HepG2 (cell line): ENCODE measurements around the gene SNAP23. TPM values are rescaled to one million over a fixed set of nuclear protein-coding genes. Genes with fewer than 3 reads are reported as not detected.

Experiments used
- ATAC-seq: fragments of 200-7000 bp; cut with Tn5 transposase; 3 replicates; pipeline ENCODE4 v1.9.1; 2020; ENCODE audit warnings: mild to moderate bottlenecking, moderate library complexity
- BruUV-seq: library from RNA; stranded (reverse); fragments of 400-500 nt; replicated peaks from 2 replicates; lab custom pipeline; 2021; lab: Mats Ljungman, UMichigan
- CTCF ChIA-PET: fragments of 300-600 bp; formaldehyde crosslinking; extraction: SDS; loops from one replicate; lab custom pipeline; 2021; ENCODE audit warnings: low total read pairs, inconsistent platforms, low intra/inter-chr PET ratio; lab: Yijun Ruan, JAX
- POLR2A ChIA-PET: fragments of 350-600 bp; sonication (Branson Sonifier 250); formaldehyde crosslinking; loops from one replicate; lab custom pipeline; 2020; ENCODE audit warnings: antibody characterized with exemption, inconsistent platforms; lab: Yijun Ruan, JAX
- DNase-seq: peaks from one replicate; pipeline ENCODE4 v3.0.0-alpha.2; 2015; ENCODE audit warnings: low spot score
- FAIRE-seq: peaks from 3 replicates; lab custom pipeline; 2011; peaks lifted over from hg19 to GRCh38; lab: Jason Lieb, UNC
- H2AFZ ChIP-seq: one replicate; pipeline ENCODE4 v1.6.1; 2011; ENCODE audit warnings: low read length, inconsistent platforms
- H3K27ac ChIP-seq: fragments of 300-600 bp; 3 replicates; pipeline ENCODE4 v1.8.0; 2011; ENCODE audit warnings: mixed run types, mild to moderate bottlenecking, mixed read lengths, low read length, inconsistent platforms; ENCODE audit not compliant: insufficient read depth; ENCODE audit errors: extremely low read length
- H3K27me3 ChIP-seq, 2 experiments: fragments of 200-600 bp in 1 of 2; 2 replicates in 1 of 2; 3 replicates in 1 of 2; pipeline versions ENCODE4 v1.6.0 to v1.8.0; 2011; ENCODE audit warnings: low read length in 2 of 2, mild to moderate bottlenecking in 2 of 2, moderate library complexity in 2 of 2, inconsistent platforms in 1 of 2; ENCODE audit not compliant: insufficient read depth in 2 of 2, control insufficient read depth in 1 of 2
- H3K36me3 ChIP-seq, 2 experiments: fragments of 200-600 bp in 1 of 2; replicated peaks in 1 of 2; 2 replicates in 1 of 2; 3 replicates in 1 of 2; pipeline versions ENCODE4 v1.5.1 to v1.8.0; 2011; ENCODE audit warnings: low read length in 2 of 2, inconsistent platforms in 1 of 2; ENCODE audit not compliant: insufficient read depth in 2 of 2, control insufficient read depth in 1 of 2
- H3K4me1 ChIP-seq: 2 replicates; pipeline ENCODE4 v1.5.1; 2012; ENCODE audit warnings: low read length, inconsistent platforms; ENCODE audit not compliant: insufficient read depth
- H3K4me2 ChIP-seq: 2 replicates; pipeline ENCODE4 v1.6.0; 2011; ENCODE audit warnings: low read depth, low read length, inconsistent platforms
- H3K4me3 ChIP-seq, 3 experiments: fragments of 200-600 bp in 1 of 3; sonication (generic), shearing (Covaris generic) in 1 of 3; replicated peaks in 1 of 3; 2 replicates each; pipeline ENCODE4 v1.5.1; 2011 to 2016; ENCODE audit warnings: low read length in 3 of 3, inconsistent platforms in 2 of 3, low read depth in 2 of 3, mild to moderate bottlenecking in 2 of 3, control low read depth in 1 of 3, mixed read lengths in 1 of 3; ENCODE audit not compliant: insufficient read depth in 1 of 3
- H3K79me2 ChIP-seq: one replicate; pipeline ENCODE4 v1.6.1; 2011; ENCODE audit warnings: low read length, inconsistent platforms; ENCODE audit not compliant: insufficient read depth
- H3K9ac ChIP-seq: 2 replicates; pipeline ENCODE4 v1.6.0; 2011; ENCODE audit warnings: mild to moderate bottlenecking, low read depth, low read length, inconsistent platforms; ENCODE audit not compliant: insufficient read depth
- H3K9me3 ChIP-seq: 2 replicates; pipeline ENCODE4 v1.5.1; 2012; ENCODE audit warnings: mild to moderate bottlenecking, low read length
- H4K20me1 ChIP-seq: 2 replicates; pipeline ENCODE4 v1.6.0; 2011; ENCODE audit warnings: inconsistent platforms, mild to moderate bottlenecking, low read length, moderate library complexity; ENCODE audit not compliant: insufficient read depth
- MATR3 ChIP-seq: sonication (generic); formaldehyde crosslinking; IDR thresholded peaks from 2 replicates; pipeline ENCODE4 v1.4.0; 2020; ENCODE audit warnings: missing genetic modification reagents
- NFE2L1 ChIP-seq: sonication (generic); formaldehyde crosslinking; IDR thresholded peaks from 2 replicates; pipeline ENCODE4 v1.4.0; 2020; ENCODE audit warnings: missing genetic modification reagents, mild to moderate bottlenecking, borderline replicate concordance
- ZNF17 ChIP-seq: sonication (generic); formaldehyde crosslinking; IDR thresholded peaks from 2 replicates; pipeline ENCODE4 v1.5.0; 2020; ENCODE audit warnings: mild to moderate bottlenecking, missing genetic modification reagents
- whole genome bisulfite sequencing: methylation state at CpG from one replicate; pipeline ENCODE4 v1.1.6; 2017; ENCODE audit warnings: low lambda C conversion rate; 5-methylcytosine and 5-hydroxymethylcytosine counted together
- in situ Hi-C: cut with HindIII; loops from 2 replicates; pipeline ENCODE4 v1.10.0; 2017; ENCODE audit warnings: low pct_unique_long_range_greater_than_20kb; ENCODE audit not compliant: extremely low pct_ligation_motif_present
- intact Hi-C: fragments of 100-400 bp; cut with micrococcal nuclease; formaldehyde crosslinking; loops from one replicate; pipeline ENCODE4 v1.10.0; 2022; ENCODE audit not compliant: unreplicated experiment
- polyA plus RNA-seq, 8 experiments: library from polyadenylated mRNA; depleted of rRNA in 3 of 8; stranded (reverse) in 7 of 8; unstranded in 1 of 8; fragments of >200 nt; fragmentation: Illumina TruSeq in 4 of 8; extraction: Trizol in 4 of 8; gene quantifications; 2 replicates each; pipeline versions ENCODE4 v1.2.1 to v1.2.3, GENCODE V29; 2011 to 2016; ENCODE audit warnings: low read depth in 4 of 8, missing spikeins in 1 of 8, mixed read lengths in 1 of 8; ENCODE audit not compliant: insufficient read depth in 1 of 8
- total RNA-seq, 5 experiments: library from RNA; depleted of rRNA; stranded (reverse); fragments of >200 nt; fragmentation: Illumina TruSeq; extraction: Trizol; gene quantifications; 2 replicates each; pipeline ENCODE4 v1.2.3, GENCODE V29; 2016; ENCODE audit warnings: low read depth in 1 of 5
- TF ChIP-seq, protein P1 (sequence below): sonication (generic); formaldehyde crosslinking; conservative IDR thresholded peaks from 2 replicates; pipeline ENCODE4 v1.8.0; 2022; ENCODE audit warnings: low read depth, missing genetic modification reagents
- TF ChIP-seq, protein P2 (sequence below): IDR thresholded peaks from 2 replicates; pipeline ENCODE4 v1.6.1; 2016; ENCODE audit warnings: low read depth

Gene SNAP23
- total and polyA plus RNA-seq, 2 of the 13 experiments (the other 11 are each of a cell fraction or from before 2014, with no cell fraction given): 37.0 to 101 TPM

- Histone ChIP-seq H3K9ac (no peak overlapping the region), H3K36me3 (peaks cover 0 to 4% of the 10 kb centered on the region in 2 experiments; a peak in 3 of 5 replicates), H2AFZ (no peak overlapping the region), H3K4me1 (peaks cover 11% of the 10 kb centered on the region), H3K4me2 (no peak overlapping the region), H4K20me1 (no peaks in the 10 kb centered on the region), H3K4me3 (no peak overlapping the region), H3K79me2 (peaks cover 22% of the 10 kb centered on the region), H3K9me3 (no peaks in the 10 kb centered on the region), H3K27me3 (no peaks in the 10 kb centered on the region), H3K27ac (no peak overlapping the region)
- BruUV-seq: no TSS peak
- ChIA-PET POLR2A (interaction anchor here (1.9 kb wide), 1 partner anchor 9 kb away, joined by 11 read pairs; the partner anchor contains the start of gene SNAP23), CTCF (no interaction called here)
- ATAC-seq (no peak), FAIRE-seq (no peak), DNase-seq (no peak)
- WGBS: 94% methylated on average over 3 of the region's 3 CpGs
- TF ChIP-seq NFE2L1 (CRISPR knock-in tag): no peak
- no peak for TF ChIP-seq ZNF17 (CRISPR knock-in tag)
- TF ChIP-seq, protein P1, sequence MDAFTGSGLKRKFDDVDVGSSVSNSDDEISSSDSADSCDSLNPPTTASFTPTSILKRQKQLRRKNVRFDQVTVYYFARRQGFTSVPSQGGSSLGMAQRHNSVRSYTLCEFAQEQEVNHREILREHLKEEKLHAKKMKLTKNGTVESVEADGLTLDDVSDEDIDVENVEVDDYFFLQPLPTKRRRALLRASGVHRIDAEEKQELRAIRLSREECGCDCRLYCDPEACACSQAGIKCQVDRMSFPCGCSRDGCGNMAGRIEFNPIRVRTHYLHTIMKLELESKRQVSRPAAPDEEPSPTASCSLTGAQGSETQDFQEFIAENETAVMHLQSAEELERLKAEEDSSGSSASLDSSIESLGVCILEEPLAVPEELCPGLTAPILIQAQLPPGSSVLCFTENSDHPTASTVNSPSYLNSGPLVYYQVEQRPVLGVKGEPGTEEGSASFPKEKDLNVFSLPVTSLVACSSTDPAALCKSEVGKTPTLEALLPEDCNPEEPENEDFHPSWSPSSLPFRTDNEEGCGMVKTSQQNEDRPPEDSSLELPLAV (CRISPR knock-in tag): no peak
- TF ChIP-seq MATR3: no peak
- in situ Hi-C loops (no loop called here), intact Hi-C loops (no loop called here)
Observed at GRCh38 chr15:42504631-42505030, 9.2 kb downstream of the SNAP23 start.

DNA sequence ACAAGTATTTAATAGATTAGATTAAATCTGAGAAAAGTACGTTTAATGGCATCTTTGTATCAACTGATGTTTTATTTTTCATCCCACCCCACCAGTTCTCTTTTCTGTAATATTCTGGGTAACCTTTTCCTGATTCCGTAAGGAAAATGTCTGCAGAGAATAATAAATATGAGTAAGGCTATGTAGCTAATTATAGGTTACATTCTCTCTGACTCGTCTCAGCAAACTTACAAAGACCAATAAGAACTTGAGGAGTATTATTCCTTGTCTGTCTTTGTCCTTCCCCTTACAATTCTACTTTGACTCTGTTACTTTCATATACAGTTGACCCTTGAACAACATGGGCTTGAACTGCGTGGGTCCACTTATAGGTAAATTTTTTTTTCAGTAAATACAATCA is 12.1 kb downstream of the SNAP23 start:
- Histone ChIP-seq H3K79me2 (peaks cover 9% of the 10 kb centered on the region), H3K4me1 (no peaks in the 10 kb centered on the region), H2AFZ (no peak overlapping the region), H3K27ac (no peak overlapping the region), H3K9me3 (no peaks in the 10 kb centered on the region), H3K4me2 (no peak overlapping the region), H3K4me3 (no peak overlapping the region), H3K9ac (no peak overlapping the region), H4K20me1 (no peaks in the 10 kb centered on the region), H3K27me3 (no peaks in the 10 kb centered on the region), H3K36me3 (peaks cover 0 to 21% of the 10 kb centered on the region in 2 experiments; a peak in 2 of 5 replicates)
- FAIRE-seq (no peak), ATAC-seq (no peak), DNase-seq (no peak)
- in situ Hi-C loops (no loop called here), intact Hi-C loops (no loop called here)
- WGBS: 98% methylated on average over 4 of the region's 4 CpGs
- POLR2A ChIA-PET: no interaction called here
- no TSS peak for BruUV-seq
- TF ChIP-seq, protein P2, sequence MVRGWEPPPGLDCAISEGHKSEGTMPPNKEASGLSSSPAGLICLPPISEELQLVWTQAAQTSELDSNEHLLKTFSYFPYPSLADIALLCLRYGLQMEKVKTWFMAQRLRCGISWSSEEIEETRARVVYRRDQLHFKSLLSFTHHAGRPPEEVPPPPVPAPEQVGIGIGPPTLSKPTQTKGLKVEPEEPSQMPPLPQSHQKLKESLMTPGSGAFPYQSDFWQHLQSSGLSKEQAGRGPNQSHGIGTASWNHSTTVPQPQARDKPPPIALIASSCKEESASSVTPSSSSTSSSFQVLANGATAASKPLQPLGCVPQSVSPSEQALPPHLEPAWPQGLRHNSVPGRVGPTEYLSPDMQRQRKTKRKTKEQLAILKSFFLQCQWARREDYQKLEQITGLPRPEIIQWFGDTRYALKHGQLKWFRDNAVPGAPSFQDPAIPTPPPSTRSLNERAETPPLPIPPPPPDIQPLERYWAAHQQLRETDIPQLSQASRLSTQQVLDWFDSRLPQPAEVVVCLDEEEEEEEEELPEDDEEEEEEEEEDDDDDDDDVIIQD (CRISPR knock-in tag): no peak
- CTCF ChIA-PET: no interaction called here
